ENCODE data around the gene GABBR1.

GABBR1 gene

DNA sequence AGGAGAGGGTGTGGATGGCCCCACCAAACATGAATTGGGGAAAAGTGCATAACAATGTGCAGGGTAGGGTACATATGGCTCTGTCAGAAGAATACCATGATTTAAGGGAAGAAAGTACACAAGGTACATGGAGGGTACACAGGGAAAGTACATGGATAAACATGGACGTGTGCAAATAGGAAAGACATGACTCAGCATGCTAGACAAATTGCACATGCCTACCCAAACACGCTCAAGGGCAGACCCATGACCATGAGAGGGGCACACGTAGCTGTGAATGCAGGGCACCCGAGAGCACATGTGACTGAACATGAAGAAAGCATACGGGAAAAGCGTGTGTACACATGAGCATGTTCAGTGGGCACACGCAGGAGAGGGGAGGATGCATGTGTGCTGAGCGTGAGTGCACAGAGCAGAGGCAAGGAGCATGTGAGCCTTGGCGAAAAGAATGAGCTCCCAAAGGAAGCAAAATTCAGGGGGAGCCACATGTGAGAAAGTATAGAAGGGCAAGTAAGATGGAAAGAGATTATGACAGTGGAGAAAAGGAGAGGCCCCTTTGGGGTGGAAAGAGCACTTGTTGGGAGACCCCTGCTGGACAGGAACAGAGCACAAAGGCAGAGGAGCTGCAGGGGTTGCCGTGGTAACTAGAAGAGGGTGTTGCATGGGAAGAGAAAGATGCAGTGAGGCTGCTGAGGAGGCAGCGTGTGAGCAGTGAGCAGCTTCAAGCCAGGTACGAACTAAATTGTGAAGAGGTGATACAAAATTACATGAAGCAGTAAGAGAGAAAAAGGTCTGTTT is 30.2 kb downstream of the GABBR1 start:
- TF ChIP-seq RAD21 (IDR thresholded peaks at IDR 0.05; ENCODE audit: low read depth) (no peak), TAF1 (IDR thresholded peaks at IDR 0.05; ENCODE audit: low read depth) (no peak), YY1 (IDR thresholded peaks at IDR 0.05; ENCODE audit: low read depth) (no peak), TCF12 (IDR thresholded peaks at IDR 0.05; ENCODE audit: low read depth) (no peak), CREB1 (IDR thresholded peaks at IDR 0.05; ENCODE audit: low read depth) (no peak), FOXM1 (IDR thresholded peaks at IDR 0.05; ENCODE audit: borderline replicate concordance, low read depth) (no peak), NFIC (IDR thresholded peaks at IDR 0.05) (no peak), EP300 (IDR thresholded peaks at IDR 0.05; ENCODE audit: borderline replicate concordance) (no peak), CEBPB (IDR thresholded peaks at IDR 0.05) (no peak), EGR1 (IDR thresholded peaks at IDR 0.05) (no peak)
- TF ChIP-seq, protein P1, sequence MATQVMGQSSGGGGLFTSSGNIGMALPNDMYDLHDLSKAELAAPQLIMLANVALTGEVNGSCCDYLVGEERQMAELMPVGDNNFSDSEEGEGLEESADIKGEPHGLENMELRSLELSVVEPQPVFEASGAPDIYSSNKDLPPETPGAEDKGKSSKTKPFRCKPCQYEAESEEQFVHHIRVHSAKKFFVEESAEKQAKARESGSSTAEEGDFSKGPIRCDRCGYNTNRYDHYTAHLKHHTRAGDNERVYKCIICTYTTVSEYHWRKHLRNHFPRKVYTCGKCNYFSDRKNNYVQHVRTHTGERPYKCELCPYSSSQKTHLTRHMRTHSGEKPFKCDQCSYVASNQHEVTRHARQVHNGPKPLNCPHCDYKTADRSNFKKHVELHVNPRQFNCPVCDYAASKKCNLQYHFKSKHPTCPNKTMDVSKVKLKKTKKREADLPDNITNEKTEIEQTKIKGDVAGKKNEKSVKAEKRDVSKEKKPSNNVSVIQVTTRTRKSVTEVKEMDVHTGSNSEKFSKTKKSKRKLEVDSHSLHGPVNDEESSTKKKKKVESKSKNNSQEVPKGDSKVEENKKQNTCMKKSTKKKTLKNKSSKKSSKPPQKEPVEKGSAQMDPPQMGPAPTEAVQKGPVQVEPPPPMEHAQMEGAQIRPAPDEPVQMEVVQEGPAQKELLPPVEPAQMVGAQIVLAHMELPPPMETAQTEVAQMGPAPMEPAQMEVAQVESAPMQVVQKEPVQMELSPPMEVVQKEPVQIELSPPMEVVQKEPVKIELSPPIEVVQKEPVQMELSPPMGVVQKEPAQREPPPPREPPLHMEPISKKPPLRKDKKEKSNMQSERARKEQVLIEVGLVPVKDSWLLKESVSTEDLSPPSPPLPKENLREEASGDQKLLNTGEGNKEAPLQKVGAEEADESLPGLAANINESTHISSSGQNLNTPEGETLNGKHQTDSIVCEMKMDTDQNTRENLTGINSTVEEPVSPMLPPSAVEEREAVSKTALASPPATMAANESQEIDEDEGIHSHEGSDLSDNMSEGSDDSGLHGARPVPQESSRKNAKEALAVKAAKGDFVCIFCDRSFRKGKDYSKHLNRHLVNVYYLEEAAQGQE (IDR thresholded peaks at IDR 0.05; ENCODE audit: low read depth) = no peak

GRCh38 chr6:29598172-29598747 is 34.7 kb downstream of the GABBR1 start:
- TF ChIP-seq FOXM1 (IDR thresholded peaks at IDR 0.05; ENCODE audit: borderline replicate concordance, low read depth) (no peak), CEBPB (IDR thresholded peaks at IDR 0.05) (no peak), NFIC (IDR thresholded peaks at IDR 0.05) (no peak), USF1 (IDR thresholded peaks at IDR 0.05) (no peak), EGR1 (IDR thresholded peaks at IDR 0.05) (no peak), TAF1 (IDR thresholded peaks at IDR 0.05; ENCODE audit: low read depth) (no peak), TEAD4 (IDR thresholded peaks at IDR 0.05) (no peak), EP300 (IDR thresholded peaks at IDR 0.05; ENCODE audit: borderline replicate concordance) (no peak), ZBTB7A (IDR thresholded peaks at IDR 0.05; ENCODE audit: low read depth) (no peak), MAX (IDR thresholded peaks at IDR 0.05) (no peak), RAD21 (IDR thresholded peaks at IDR 0.05; ENCODE audit: low read depth) (no peak)

DNA sequence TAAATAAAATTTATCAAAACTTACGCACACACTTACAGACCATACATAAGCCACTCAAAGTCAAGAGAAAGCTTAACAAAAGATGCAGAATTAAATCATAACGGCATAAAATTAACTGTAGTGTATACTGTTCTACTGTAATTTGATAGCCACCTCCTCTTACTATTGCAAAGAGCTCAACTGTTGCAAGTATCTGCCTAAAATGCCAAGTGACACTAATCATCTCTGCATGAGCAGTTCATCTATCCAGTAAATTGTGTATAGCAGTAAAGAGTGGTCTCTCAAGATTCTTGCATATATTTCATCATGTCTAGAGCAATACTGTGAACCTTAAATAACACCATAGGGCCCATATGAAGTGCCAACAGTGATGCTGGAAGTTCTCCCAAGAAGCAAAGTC is 35.8 kb downstream of the GABBR1 start:
- no peak for TF ChIP-seq USF1 (IDR thresholded peaks at IDR 0.05)

DNA sequence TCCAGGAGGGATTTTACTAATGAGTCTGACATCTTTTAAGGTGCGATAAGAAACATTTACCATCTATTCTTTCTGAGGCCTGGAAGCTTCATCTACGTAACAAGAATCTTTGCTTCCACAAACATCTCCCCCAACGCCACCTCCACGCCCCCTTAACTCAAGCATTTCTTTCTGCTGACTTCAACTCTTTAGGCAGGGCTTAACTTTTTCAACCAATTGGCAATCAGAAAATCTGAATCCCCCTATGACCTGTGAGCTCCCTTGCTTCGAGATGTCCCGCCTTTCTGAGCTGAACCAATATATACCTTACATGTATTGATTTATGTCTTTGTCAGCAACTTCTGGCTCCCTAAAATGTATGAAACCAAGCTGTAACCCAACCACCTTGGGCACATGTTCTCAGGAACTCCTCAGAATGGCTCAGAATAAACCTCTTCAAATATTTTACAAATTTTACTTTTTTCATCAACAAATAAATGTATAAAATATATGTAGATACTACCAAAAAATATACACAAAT is 36.5 kb downstream of the GABBR1 start:
- TF ChIP-seq USF1 (IDR thresholded peaks at IDR 0.05) = no peak
- TF ChIP-seq YY1 (IDR thresholded peaks at IDR 0.05; ENCODE audit: low read depth) = no peak
- TF ChIP-seq EP300 (IDR thresholded peaks at IDR 0.05; ENCODE audit: borderline replicate concordance) = no peak
- no peak for TF ChIP-seq NFIC (IDR thresholded peaks at IDR 0.05)
- no peak for TF ChIP-seq TCF12 (IDR thresholded peaks at IDR 0.05; ENCODE audit: low read depth)
- TF ChIP-seq MAX (IDR thresholded peaks at IDR 0.05) = no peak
- TF ChIP-seq ZBTB7A (IDR thresholded peaks at IDR 0.05; ENCODE audit: low read depth) = no peak
- no peak for TF ChIP-seq TEAD4 (IDR thresholded peaks at IDR 0.05)
- TF ChIP-seq, protein P1 (IDR thresholded peaks at IDR 0.05; ENCODE audit: low read depth) = no peak
- no peak for TF ChIP-seq CREB1 (IDR thresholded peaks at IDR 0.05; ENCODE audit: low read depth)

- no peak for TF ChIP-seq MAX (IDR thresholded peaks at IDR 0.05)
- TF ChIP-seq, protein P1 (IDR thresholded peaks at IDR 0.05; ENCODE audit: low read depth) = no peak
- 0 out of 2 replicates have a peak, but pooled peaks have one; percentile 21 for TF ChIP-seq NFIC (IDR thresholded peaks at IDR 0.05)
Observed at GRCh38 chr6:29593199-29593855, 39.7 kb downstream of the GABBR1 start.
